Choroid plexus epithelial cell (primary cell): ENCODE measurements around the gene C1QL1.

Experiments
- DNase-seq: peaks from one replicate; pipeline ENCODE4 v3.0.0-alpha.2; 2010; ENCODE audit warnings: low read depth
- H3K4me3 ChIP-seq: 2 replicates; pipeline ENCODE4 v1.5.1; 2011; ENCODE audit warnings: low read depth, mild to moderate bottlenecking, control low read depth, low read length, moderate library complexity
- CTCF ChIP-seq: conservative IDR thresholded peaks from 2 replicates; pipeline ENCODE4 v1.5.1; 2011; ENCODE audit warnings: low read depth, mild to moderate bottlenecking, control low read depth, inconsistent platforms, low read length, moderate library complexity

Gene C1QL1

GRCh38 chr17:44961921-44962350 is 6.2 kb downstream of the C1QL1 start:
- no peak overlapping the region for H3K4me3 ChIP-seq
- TF ChIP-seq CTCF = peak; percentile 40
- peak; percentile 37 for DNase-seq

DNA sequence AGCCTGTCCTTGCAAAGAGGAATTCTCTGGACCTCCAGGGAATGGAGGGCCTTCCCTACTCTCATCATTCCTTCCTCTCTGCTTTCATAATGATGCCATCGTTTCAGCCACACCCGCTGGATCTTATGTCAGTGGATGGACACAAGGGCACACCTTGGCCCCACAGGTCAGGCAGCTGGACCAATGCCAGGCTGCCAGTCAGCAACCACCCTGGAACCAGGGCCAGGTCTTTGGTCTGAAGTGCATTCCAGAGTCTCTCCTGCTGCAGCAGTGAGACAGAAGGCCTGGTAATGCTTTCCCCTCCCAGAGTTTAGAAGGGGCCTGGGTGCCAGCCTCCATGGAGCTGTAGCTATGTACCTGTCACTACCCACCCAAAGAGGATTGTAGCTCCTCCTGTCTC is 7.4 kb downstream of the C1QL1 start:
- no peak for DNase-seq
- TF ChIP-seq CTCF = no peak

GRCh38 chr17:44959821-44960531 is 8.1 kb downstream of the C1QL1 start:
- TF ChIP-seq CTCF = no peak
- H3K4me3 ChIP-seq = peak overlapping the region; percentile 42
- DNase-seq = no peak

More for the DNA sequence above, 7.4 kb downstream of the C1QL1 start:
- H3K4me3 ChIP-seq = no peak overlapping the region

- DNase-seq = no peak
- H3K4me3 ChIP-seq = no peak overlapping the region
- TF ChIP-seq CTCF = no peak
Measured at GRCh38 chr17:44956998-44957981, 10.8 kb downstream of the C1QL1 start.

DNA sequence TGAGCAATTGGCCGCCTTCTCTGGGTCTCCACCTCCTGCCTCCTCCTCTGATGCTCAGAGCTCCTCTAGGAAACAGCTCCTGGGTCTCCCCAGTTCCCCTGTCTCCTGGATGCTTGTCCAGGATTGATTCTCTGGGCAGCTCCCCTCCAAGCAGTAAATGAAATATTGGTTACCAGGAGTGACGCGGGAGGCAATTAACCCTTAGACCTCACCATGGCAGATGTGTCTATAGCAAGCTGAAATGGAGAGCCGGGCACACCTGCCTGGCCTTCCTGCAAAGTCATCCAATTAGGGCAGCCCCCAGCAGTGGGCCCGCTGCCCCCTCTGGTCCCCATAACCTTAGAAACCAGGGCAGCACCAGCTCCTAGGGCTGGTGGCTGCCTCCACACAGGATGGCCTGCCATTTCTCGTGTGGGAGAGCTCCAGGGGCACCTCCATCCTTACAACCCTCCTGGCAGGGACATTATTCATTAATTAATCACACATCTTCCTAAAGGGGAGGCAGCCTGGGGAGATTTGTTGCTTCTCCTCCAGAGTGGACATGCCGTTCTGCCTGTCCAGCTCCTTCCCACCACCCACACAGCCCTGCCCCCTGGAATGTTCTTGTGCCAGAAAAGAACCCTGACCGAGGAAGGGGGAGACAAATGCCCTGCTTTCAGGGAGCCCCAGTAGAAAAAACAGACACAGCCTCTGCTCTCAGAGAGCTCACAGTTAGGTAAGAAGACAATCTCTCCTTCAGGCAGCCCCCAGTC is 12.3 kb downstream of the C1QL1 start:
- TF ChIP-seq CTCF = no peak
- peak; percentile 36 for DNase-seq
- no peak overlapping the region for H3K4me3 ChIP-seq

DNA sequence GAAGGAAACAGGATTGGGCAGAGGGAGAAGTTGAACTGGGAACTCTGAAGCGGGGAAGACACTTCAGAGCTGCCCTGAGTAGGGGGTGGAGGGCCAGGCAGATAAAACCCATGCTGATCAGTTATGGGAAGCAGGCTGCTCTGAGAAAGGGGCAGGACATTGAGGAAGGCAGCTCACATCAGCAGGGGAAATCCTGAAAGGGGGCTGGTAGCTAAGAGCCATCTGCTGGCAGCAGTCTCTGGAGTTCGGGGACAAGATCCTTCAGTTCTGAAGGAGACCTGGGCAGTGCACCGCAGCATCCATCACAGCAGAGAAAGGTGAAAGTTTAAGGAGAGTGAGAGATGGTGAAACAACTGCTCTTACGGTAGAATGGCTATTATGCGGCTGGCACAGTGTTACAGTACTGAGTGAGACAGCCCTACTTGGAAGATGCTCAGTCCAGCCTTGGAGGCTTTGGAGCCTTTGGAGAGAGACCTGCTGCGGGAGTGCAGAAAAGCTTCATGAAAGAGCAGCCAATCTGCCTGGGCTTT is 15.1 kb downstream of the C1QL1 start:
- no peak overlapping the region for H3K4me3 ChIP-seq
- TF ChIP-seq CTCF = peak; percentile 1
- DNase-seq = no peak
